Activated CD8-positive, alpha-beta memory T cell treated with anti-CD3 and anti-CD28 coated beads, Interleukin-2, amount 10 ng/mL, durations not matched to agents 7 days and 5 days (primary cell): ENCODE measurements around the gene TMEM163. TPM values are rescaled to one million over a fixed set of nuclear protein-coding genes. Genes with fewer than 3 reads are reported as not detected.

Source experiments
- ATAC-seq: fragments of 150-1000 bp; cut with Tn5 transposase; one replicate; pipeline ENCODE4 v1.10.0; 2021; ENCODE audit warnings: moderate library complexity
- CTCF ChIA-PET: fragments of 350-600 bp; sonication (Branson Sonifier 250); formaldehyde crosslinking; loops from one replicate; lab custom pipeline; 2021; ENCODE audit warnings: antibody characterized with exemption; lab: Charles Lee
- DNase-seq: peaks from one replicate; pipeline ENCODE4 v3.0.0-alpha.2; 2020
- H3K27ac Mint-ChIP-seq: one replicate; pipeline ENCODE4 v1.8.0; 2021; ENCODE audit warnings: mild to moderate bottlenecking, mixed read lengths
- H3K27me3 Mint-ChIP-seq: one replicate; pipeline ENCODE4 v1.8.0; 2021; ENCODE audit warnings: mixed read lengths
- H3K36me3 Mint-ChIP-seq: one replicate; pipeline ENCODE4 v1.8.0; 2021; ENCODE audit warnings: mild to moderate bottlenecking, mixed read lengths
- H3K4me1 Mint-ChIP-seq: one replicate; pipeline ENCODE4 v1.8.0; 2021; ENCODE audit warnings: mixed read lengths
- H3K4me3 Mint-ChIP-seq: one replicate; pipeline ENCODE4 v1.8.0; 2021; ENCODE audit warnings: mild to moderate bottlenecking, moderate library complexity, mixed read lengths
- H3K9me3 Mint-ChIP-seq: one replicate; pipeline ENCODE4 v1.8.0; 2022; ENCODE audit warnings: low read depth, mixed read lengths
- total RNA-seq, 2 experiments: library from RNA; stranded (reverse); gene quantifications; one replicate each; pipeline ENCODE4 v1.2.3, GENCODE V29; 2021

The TMEM163 gene
- total RNA-seq, 2 experiments from 2014 or later: 2.1 to 2.3 TPM

- no peaks in the 10 kb centered on the region for H3K36me3 Mint-ChIP-seq
- DNase-seq (no peak), ATAC-seq (no peak)
- no peaks in the 10 kb centered on the region for H3K27me3 Mint-ChIP-seq
- no peaks in the 10 kb centered on the region for H3K9me3 Mint-ChIP-seq
- H3K27ac Mint-ChIP-seq: no peak overlapping the region
- H3K4me1 Mint-ChIP-seq: peaks cover 3% of the 10 kb centered on the region
- H3K4me3 Mint-ChIP-seq: no peak overlapping the region
- CTCF ChIA-PET: no interaction called here
Measured at GRCh38 chr2:134448650-134449049, 270.1 kb downstream of the TMEM163 start.

GRCh38 chr2:134447669-134448068, 271.1 kb downstream of the TMEM163 start:
- no peak for DNase-seq
- H3K27ac Mint-ChIP-seq: no peak overlapping the region
- ATAC-seq: no peak
- H3K9me3 Mint-ChIP-seq: no peaks in the 10 kb centered on the region
- no peaks in the 10 kb centered on the region for H3K36me3 Mint-ChIP-seq
- H3K4me3 Mint-ChIP-seq: no peak overlapping the region
- CTCF ChIA-PET: interaction anchor here (1.6 kb wide), 1 partner anchor 203 kb away, joined by 4 read pairs; no protein-coding TSS in a partner anchor
- H3K4me1 Mint-ChIP-seq: peaks cover 3% of the 10 kb centered on the region
- no peaks in the 10 kb centered on the region for H3K27me3 Mint-ChIP-seq

- CTCF ChIA-PET: interaction anchor here (1.6 kb wide), 1 partner anchor 202 kb away, joined by 4 read pairs; no protein-coding TSS in a partner anchor
- no peaks in the 10 kb centered on the region for H3K27me3 Mint-ChIP-seq
- DNase-seq (no peak), ATAC-seq (no peak)
- no peak overlapping the region for H3K27ac Mint-ChIP-seq
- H3K4me1 Mint-ChIP-seq: peaks cover 3% of the 10 kb centered on the region
- H3K4me3 Mint-ChIP-seq: no peak overlapping the region
- no peaks in the 10 kb centered on the region for H3K9me3 Mint-ChIP-seq
- no peaks in the 10 kb centered on the region for H3K36me3 Mint-ChIP-seq
Measured at GRCh38 chr2:134446383-134447017, 272.3 kb downstream of the TMEM163 start.

- no peak for DNase-seq
- CTCF ChIA-PET: no interaction called here
- no peaks in the 10 kb centered on the region for H3K27me3 Mint-ChIP-seq
- H3K9me3 Mint-ChIP-seq: no peaks in the 10 kb centered on the region
- H3K4me3 Mint-ChIP-seq: no peak overlapping the region
- no peaks in the 10 kb centered on the region for H3K36me3 Mint-ChIP-seq
- H3K4me1 Mint-ChIP-seq: peaks cover under 1% of the 10 kb centered on the region
- no peak overlapping the region for H3K27ac Mint-ChIP-seq
- ATAC-seq: no peak
Measured at GRCh38 chr2:134445985-134446382, 272.8 kb downstream of the TMEM163 start.

GRCh38 chr2:134445116-134445515, 273.7 kb downstream of the TMEM163 start:
- Mint-ChIP-seq H3K4me3 (no peak overlapping the region), H3K36me3 (no peaks in the 10 kb centered on the region), H3K27ac (no peak overlapping the region), H3K9me3 (no peaks in the 10 kb centered on the region), H3K27me3 (no peaks in the 10 kb centered on the region), H3K4me1 (no peaks in the 10 kb centered on the region)
- DNase-seq (no peak), ATAC-seq (no peak)
- CTCF ChIA-PET: no interaction called here

- Mint-ChIP-seq H3K9me3 (no peaks in the 10 kb centered on the region), H3K27ac (no peak overlapping the region), H3K4me1 (no peaks in the 10 kb centered on the region), H3K36me3 (no peaks in the 10 kb centered on the region), H3K27me3 (no peaks in the 10 kb centered on the region), H3K4me3 (no peak overlapping the region)
- DNase-seq (no peak), ATAC-seq (no peak)
- CTCF ChIA-PET: no interaction called here
Measured at GRCh38 chr2:134443814-134444480, 274.9 kb downstream of the TMEM163 start.

GRCh38 chr2:134441153-134441863, 277.5 kb downstream of the TMEM163 start:
- Mint-ChIP-seq H3K27ac (no peak overlapping the region), H3K9me3 (no peaks in the 10 kb centered on the region), H3K27me3 (no peaks in the 10 kb centered on the region), H3K4me3 (no peak overlapping the region), H3K36me3 (no peaks in the 10 kb centered on the region), H3K4me1 (no peaks in the 10 kb centered on the region)
- CTCF ChIA-PET: interaction anchor here (1.5 to 2.8 kb wide), 2 partner anchors 10 to 29 kb away, joined by 4 to 15 read pairs; no protein-coding TSS in a partner anchor
- ATAC-seq: no peak
- DNase-seq: no peak

GRCh38 chr2:134440336-134440909, 278.4 kb downstream of the TMEM163 start:
- no peaks in the 10 kb centered on the region for H3K4me1 Mint-ChIP-seq
- ATAC-seq (no peak), DNase-seq (no peak)
- no peaks in the 10 kb centered on the region for H3K27me3 Mint-ChIP-seq
- no peaks in the 10 kb centered on the region for H3K36me3 Mint-ChIP-seq
- no peak overlapping the region for H3K4me3 Mint-ChIP-seq
- H3K27ac Mint-ChIP-seq: no peak overlapping the region
- no peaks in the 10 kb centered on the region for H3K9me3 Mint-ChIP-seq
- CTCF ChIA-PET: interaction anchor here (2.8 kb wide), 1 partner anchor 11 kb away, joined by 15 read pairs; no protein-coding TSS in a partner anchor

- Mint-ChIP-seq H3K36me3 (no peaks in the 10 kb centered on the region), H3K9me3 (no peaks in the 10 kb centered on the region), H3K4me3 (no peak overlapping the region), H3K27me3 (no peaks in the 10 kb centered on the region), H3K4me1 (no peaks in the 10 kb centered on the region), H3K27ac (no peak overlapping the region)
- no peak for ATAC-seq
- DNase-seq: no peak
- CTCF ChIA-PET: no interaction called here
Measured at GRCh38 chr2:134438371-134438770, 280.4 kb downstream of the TMEM163 start.

- Mint-ChIP-seq H3K4me3 (no peak overlapping the region), H3K9me3 (no peaks in the 10 kb centered on the region), H3K36me3 (no peaks in the 10 kb centered on the region), H3K4me1 (no peaks in the 10 kb centered on the region), H3K27me3 (no peaks in the 10 kb centered on the region), H3K27ac (no peak overlapping the region)
- CTCF ChIA-PET: interaction anchor here (1.1 kb wide), 1 partner anchor 319 kb away, joined by 3 read pairs; no protein-coding TSS in a partner anchor
- no peak for ATAC-seq
- DNase-seq: no peak
Measured at GRCh38 chr2:134436706-134437105, 282.1 kb downstream of the TMEM163 start.

GRCh38 chr2:134435936-134436335, 282.9 kb downstream of the TMEM163 start:
- no peaks in the 10 kb centered on the region for H3K9me3 Mint-ChIP-seq
- no peak overlapping the region for H3K4me3 Mint-ChIP-seq
- no peak overlapping the region for H3K27ac Mint-ChIP-seq
- ATAC-seq (no peak), DNase-seq (no peak)
- CTCF ChIA-PET: interaction anchor here (1.1 kb wide), 1 partner anchor 318 kb away, joined by 3 read pairs; no protein-coding TSS in a partner anchor
- H3K27me3 Mint-ChIP-seq: no peaks in the 10 kb centered on the region
- H3K4me1 Mint-ChIP-seq: no peaks in the 10 kb centered on the region
- H3K36me3 Mint-ChIP-seq: no peaks in the 10 kb centered on the region

- H3K4me3 Mint-ChIP-seq: no peak overlapping the region
- no peaks in the 10 kb centered on the region for H3K4me1 Mint-ChIP-seq
- H3K9me3 Mint-ChIP-seq: no peaks in the 10 kb centered on the region
- DNase-seq (no peak), ATAC-seq (no peak)
- no peaks in the 10 kb centered on the region for H3K27me3 Mint-ChIP-seq
- CTCF ChIA-PET: interaction anchor here (1.1 to 1.7 kb wide), 2 partner anchors 16 to 318 kb away, joined by 3 to 6 read pairs; no protein-coding TSS in a partner anchor
- no peaks in the 10 kb centered on the region for H3K36me3 Mint-ChIP-seq
- no peak overlapping the region for H3K27ac Mint-ChIP-seq
Measured at GRCh38 chr2:134435505-134435904, 283.3 kb downstream of the TMEM163 start.

- H3K27ac Mint-ChIP-seq: no peak overlapping the region
- no peak for ATAC-seq
Measured at GRCh38 chr2:134433979-134434378, 284.8 kb downstream of the TMEM163 start.

More at GRCh38 chr2:134433979-134434378, 284.8 kb downstream of the TMEM163 start:
- H3K27me3 Mint-ChIP-seq: no peaks in the 10 kb centered on the region
- no peaks in the 10 kb centered on the region for H3K36me3 Mint-ChIP-seq
- no peak for DNase-seq
- no peaks in the 10 kb centered on the region for H3K9me3 Mint-ChIP-seq
- H3K4me1 Mint-ChIP-seq: no peaks in the 10 kb centered on the region
- CTCF ChIA-PET: interaction anchor here (1.7 kb wide), 1 partner anchor 18 kb away, joined by 6 read pairs; no protein-coding TSS in a partner anchor
- no peak overlapping the region for H3K4me3 Mint-ChIP-seq
